HG03460 (cell line): ENCODE results near the gene MUC15.

Experiments used
- ATAC-seq: cut with Tn5 transposase; IDR thresholded peaks from one replicate; pipeline ENCODE4 v1.9.1; 2021; ENCODE audit not compliant: unreplicated experiment

The MUC15 gene

DNA sequence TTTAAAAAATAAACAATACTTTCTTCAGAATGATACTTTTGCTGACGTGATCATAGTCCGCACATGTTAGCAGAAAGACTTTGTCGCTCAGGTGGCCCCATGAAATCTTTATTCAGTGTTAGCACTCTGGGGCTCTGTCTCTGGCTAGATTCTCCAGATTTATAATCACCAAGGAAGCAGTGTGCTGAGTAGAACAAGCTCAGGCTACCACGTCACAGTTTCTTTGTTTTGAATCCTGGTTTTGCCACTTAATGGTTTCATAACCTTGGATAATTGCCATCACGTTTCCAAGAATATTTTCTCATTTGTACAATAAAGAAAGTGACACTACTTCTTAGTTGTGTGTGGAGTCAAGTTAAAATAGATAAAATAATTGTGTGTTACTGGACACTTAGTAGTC, 3.9 kb upstream of the MUC15 start:
- no peak for ATAC-seq

DNA sequence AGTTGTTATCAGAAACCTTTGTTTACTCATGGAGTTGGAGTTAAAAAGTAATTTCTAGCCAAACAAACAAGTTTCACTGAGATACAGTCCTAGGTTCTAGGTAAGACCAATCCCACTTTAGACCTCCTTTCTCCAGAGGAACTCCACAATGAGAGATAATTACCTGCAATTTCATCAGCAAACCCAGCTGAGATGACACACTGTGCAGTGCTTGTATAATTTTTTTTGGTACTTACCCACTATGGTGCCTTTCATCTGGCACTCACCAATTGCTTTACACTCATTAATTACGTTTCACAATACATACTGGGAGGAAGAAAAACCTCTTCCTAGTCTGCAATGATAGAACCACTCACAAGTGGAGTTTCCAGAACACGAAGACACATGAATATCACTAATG, 1.8 kb upstream of the MUC15 start:
- ATAC-seq, result no peak

DNA sequence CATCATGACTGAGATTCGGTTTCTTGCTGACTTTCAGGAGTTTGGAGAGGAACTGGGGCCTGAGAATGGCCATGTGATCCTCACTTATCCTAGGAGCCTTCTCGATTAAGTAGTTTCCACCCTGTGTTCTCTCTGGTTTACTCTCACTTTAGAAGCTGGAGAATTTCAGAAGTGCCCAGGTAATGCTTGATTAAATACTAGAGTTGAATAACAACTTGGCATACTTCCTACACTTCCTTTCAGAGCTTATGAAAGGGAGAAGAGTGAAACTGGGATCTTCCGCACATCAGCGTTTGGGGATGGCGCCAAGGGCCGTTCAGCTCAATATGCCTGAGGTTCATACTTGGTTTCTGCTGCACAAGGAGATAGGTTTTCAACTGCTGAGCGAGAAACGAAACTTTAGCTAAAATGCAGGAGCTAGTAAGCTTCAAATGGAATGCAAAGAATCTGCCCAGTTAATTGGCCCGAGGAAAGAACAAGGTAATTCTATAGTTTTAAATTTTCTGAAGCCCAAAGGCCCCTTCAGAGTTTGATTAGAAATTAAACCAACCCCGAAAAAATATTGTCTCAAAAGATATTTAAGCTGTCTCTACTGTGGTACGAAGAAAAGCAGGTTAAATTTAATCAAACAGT, 823 bp upstream of the MUC15 start:
- no peak for ATAC-seq

DNA sequence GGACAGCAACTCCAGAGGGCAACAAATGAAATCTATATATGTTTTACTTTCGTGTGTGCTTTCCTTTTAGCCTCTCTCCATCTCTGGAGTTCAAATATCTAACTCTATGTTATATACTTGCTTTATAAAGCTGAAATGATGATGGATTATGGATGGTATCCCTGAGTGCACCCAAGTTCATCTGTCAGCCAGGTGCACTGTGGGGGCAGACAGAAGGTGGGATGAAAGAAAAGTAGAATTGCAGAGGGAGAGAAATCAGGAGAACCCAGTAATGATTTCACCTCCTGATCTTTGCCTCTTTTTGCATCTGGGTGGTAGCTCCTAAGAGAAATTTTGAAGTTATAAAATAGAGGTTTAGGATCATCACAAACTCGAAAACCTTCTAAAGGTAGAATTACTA, 2.4 kb downstream of the MUC15 start:
- no peak for ATAC-seq

DNA sequence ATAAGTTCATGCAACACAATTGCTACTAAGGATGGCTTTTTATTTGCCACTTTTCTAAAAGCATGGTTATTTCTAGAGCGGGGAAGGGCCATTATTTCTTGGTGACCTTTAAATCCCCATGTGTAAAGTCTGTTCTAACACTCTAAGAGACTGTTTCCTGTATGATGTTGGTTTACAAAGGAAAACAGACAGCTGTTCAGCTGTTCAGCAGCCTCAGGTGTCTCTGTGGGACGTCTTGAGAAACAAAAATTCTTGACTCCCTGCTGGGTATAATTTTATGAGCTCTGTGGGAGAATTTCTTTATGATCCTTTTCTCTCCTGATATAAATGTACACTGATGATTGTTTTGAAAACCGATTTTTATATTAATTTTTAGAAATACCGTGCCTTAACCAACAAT, 13.9 kb downstream of the MUC15 start:
- ATAC-seq, result no peak

DNA sequence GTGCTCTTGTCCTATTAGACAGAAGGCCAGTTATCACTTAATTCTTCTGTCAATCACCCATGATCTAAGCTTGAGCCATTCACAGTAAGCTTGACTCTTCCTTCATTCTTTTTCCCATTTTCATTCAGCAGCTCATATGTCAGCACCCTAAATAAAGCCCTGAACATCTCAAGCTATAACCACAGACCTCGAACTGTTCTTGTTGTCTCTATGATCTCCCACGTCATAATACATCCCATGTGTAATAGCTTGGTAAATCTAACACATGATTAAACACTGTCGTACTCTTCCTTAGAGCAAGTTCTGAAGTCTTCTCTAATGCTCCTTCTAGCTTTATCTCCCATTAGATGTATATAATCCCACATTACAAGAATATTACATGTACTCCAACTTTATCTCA, 14.4 kb downstream of the MUC15 start:
- no peak for ATAC-seq

DNA sequence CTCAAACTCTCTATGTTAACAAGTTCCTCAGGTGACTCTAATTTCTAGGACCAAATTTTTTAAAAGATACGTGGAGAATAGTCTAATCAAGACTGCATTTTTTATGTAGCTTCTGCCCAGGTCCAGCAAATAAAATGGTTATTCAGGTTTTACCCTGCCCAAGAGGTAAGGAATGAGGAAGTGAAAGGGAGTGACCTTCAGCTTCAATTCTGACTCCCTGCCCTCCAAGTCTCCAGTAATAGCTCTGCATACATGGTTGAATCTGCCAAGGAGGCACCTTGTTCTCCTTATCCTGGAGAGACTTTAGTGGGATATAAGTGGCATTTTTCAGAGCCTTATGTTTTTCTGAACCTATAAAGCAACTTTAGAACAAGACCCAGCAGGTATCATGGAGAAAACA, 15.5 kb downstream of the MUC15 start:
- ATAC-seq, result no peak

DNA sequence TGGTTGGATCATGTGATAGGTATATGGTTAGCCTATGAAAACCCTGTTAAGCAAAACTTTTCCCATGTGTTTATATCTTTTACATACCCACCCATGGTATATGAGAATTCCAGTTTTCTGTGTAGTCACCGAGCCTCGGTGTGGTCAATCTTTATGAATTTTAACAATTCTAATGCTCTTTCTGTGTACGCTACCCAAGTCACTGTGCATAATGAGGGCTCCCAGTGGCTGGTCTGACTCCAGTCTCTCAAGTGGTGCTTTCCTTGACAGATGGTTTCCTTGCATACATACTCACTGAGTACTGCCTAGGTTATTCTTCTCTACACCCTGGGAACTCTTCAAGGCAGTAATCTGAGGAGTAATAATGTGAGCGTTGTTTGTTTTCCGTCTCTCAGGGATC, 17.6 kb downstream of the MUC15 start:
- ATAC-seq, result no peak

DNA sequence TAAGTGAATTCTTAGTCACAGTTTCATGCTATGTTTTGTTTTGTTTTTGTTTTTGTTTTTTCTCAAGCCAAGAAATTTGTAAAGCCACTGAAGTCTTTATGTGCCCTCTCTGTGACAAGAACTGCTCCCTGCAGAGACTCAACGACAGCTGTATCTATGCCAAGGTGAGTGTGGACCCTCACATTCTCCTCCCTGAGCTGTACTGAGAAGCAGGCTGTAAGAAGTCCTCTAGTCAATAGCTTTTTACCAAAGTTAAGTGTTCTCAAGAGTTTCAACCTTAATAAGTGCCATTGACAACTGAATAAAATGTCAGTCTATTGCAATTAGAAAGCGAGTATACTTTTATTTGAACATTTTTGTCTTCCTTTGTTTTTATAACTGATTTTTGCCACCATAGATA, 18.9 kb downstream of the MUC15 start:
- ATAC-seq, result no peak

DNA sequence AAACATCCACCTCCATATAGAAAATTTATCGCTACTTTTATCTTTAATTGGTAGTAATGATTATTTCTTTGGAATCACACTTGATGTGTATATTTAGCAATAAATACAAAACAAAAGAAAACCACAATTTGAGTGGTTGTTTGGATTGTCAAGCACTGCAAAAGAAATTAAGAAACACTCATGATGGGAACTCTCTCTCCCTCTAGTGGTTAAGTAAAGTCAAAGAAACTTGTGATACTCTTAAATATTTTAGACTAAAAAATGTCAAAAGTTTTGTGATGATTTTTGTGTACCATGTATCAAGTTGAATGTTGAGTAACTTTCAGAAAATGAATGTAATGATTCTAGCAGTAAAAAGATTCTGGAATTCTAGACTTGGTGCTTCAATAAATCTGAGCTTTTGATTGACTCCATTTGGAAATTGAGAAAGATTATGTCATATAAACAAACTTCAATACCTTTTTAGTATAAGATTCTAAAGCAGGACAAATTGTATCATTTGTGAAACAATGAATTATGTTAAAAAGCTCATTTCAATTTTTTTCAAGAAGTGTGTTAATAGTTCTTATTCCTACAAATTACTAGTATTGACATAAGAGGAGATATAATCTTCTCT, 20.8 kb downstream of the MUC15 start:
- ATAC-seq, result no peak

DNA sequence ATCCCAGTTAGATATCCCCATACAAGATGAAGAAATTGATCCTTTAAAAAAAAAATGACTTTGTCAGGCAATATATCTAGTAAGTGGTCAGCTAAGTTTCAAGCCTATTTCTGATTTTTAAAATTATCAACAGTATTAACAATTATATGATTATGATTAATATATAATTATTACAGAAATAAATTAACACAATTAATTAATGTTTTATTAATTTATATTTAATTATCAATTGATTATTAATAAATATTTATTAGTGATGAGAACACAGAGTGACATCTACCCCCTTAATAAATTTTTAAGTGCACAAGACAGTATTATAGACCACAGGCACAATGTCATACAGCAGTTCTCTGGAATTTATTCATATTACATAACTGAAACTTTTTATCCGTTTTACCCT, 22.0 kb downstream of the MUC15 start:
- ATAC-seq, result no peak

DNA sequence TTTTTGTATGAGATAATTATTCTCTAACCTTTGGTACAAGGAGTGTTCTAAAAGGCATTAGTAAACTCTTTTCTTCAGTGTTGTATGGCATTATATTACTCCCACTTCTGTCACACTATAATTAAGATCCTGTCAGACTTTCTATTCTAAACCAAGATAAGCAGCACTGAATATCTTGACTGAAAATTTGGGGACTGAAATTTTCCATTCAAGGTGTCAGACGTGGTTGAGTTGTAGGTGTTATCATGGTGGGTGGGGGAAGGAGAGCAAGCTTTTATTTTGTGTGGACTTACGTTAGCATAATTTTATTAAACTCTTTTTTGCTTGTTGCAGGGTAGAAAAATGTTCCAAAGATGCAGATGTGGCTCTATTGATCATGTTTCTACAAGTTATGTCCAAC, 22.9 kb downstream of the MUC15 start:
- ATAC-seq, result no peak

DNA sequence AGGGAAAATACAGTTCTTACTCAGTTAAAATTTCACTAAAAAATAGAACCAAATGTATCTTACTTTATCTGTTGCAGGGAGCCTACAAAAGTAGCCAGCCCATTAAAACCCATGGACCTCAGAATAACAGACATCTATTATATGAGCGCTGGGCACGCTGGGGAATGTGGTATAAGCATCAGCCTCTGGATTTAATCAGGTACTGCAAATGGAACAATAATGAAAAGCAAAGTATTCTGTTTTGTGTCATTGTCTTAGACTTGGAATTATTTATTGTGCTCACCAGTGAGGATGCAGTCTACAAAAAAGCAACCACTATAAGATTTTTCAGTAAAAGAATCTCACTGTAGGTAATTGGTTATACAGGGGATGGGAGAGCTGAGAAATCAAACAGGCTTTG, 30.2 kb downstream of the MUC15 start:
- ATAC-seq, result no peak

DNA sequence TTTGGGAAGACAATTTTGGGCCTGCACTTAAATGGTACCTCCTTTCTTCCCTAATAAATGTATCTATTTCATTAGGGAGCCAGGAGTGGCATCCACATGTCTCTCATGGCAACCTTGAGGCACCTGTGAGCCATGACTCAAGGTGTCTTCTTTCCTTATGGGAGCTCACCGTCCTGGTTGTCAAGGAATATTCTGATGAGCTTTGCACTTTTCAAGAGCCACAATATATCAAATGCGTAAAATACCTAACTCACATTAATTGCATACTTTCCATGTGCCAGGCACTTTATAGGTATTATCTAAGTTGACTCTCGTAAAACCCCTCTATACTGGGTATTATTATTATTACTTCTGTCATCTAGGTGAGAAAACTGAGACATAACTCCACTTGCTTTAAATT, 32.5 kb downstream of the MUC15 start:
- no peak for ATAC-seq

DNA sequence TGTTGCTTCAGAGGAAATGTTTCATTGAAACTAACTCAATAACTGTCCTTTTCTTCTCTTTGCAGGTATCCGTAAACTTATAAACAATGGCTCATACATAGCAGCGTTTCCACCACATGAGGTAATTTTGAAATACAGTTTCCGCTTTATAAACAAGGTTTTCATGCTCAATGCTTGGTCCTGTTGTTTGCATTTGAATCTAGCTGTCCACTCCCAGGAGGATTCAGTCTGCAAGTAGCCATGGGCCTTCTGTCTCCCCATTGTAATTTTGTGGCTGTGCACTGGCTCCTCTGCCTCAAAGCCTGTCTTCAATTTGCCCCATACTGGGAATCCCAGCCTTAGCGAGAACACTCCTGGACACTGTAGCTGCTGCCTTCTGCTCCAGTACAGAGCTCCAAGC, 34.7 kb downstream of the MUC15 start:
- no peak for ATAC-seq

DNA sequence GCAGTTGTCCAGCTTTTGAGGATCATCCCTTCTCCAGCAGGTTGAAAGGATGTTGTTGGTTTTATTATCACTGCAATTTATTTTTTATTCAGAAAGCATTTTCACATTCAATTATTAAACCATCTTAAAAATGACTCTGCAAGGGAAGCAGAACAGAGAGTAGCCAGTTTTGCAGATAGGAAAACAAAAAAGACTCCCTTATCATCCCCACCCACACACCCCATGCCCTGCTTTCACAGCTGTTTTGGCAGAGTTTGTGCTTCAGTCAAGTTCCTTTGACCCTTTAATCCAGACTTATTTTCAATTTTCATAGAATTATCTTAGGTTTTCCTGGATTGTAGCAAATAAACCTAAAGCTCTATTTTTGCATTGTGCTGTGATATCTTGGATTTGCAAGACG, 44.4 kb downstream of the MUC15 start:
- ATAC-seq, result no peak

DNA sequence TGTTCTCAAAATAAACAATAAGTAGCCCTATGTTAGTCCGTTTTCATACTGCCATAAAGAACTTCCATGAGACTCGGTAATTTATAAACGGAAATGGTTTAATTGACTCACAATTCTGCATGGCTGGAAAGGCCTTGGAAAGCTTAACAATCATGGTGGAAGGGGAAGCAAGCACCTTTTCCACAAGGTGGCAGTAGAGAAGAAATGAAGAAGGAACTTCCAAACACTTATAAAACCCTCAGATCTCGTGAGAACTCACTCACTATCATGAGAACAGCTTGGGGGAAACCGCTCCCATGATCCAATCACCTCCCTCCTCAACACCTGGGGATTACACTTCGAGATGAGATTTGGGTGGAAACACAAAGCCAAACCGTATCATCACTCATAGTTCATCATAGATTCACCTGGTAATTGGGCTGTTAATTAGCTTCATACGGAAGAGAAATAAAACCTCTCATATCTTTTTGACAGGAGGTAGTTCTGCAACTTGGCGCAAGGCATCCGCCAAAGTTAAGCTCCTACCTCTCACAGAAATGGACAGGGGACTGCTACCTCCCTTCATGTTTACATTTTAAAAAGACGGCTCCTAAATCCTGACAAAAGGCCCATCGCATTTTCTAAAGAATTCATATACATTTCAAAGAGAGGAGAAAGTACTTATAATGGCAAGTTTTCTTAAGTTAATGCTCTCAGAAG, 49.0 kb downstream of the MUC15 start:
- no peak for ATAC-seq

DNA sequence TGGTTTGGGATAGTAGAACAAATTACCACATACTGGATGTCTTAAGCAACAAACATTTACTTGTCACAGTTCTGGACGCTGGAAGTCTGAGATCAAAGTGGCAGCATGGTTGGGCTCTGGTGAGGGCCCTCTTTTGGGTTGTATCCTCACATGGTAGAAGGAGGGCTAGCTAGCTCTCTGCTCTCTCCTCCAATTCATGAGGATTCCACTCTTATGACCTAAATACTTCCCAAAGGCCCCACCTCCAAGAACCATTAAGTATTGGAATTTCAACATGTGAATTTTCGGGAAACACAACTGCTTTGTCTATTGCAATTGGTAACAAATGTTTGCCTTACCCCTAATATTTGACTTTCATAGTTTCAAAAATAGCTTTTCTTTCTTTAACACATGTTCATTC, 52.6 kb downstream of the MUC15 start:
- ATAC-seq, result no peak

DNA sequence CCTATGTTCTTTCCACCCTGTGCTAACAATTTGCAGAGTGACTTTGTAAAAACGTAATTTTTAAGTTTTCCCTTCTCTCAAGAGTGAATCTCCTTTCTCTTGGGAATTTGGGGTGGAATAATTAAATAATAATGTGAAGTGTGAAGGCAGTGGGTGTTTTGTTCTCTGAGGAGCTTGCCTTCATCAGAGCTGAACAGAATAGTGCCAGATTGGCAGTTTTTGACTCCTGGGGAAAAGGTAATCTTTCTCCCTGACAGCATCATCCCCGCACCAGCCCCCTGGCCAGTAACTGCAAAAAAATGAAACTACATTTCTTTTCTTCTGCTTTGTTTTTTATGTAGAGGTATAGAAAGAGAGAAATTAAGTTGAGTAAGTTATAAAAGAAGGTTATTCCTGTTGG, 59.9 kb downstream of the MUC15 start:
- ATAC-seq, result no peak

DNA sequence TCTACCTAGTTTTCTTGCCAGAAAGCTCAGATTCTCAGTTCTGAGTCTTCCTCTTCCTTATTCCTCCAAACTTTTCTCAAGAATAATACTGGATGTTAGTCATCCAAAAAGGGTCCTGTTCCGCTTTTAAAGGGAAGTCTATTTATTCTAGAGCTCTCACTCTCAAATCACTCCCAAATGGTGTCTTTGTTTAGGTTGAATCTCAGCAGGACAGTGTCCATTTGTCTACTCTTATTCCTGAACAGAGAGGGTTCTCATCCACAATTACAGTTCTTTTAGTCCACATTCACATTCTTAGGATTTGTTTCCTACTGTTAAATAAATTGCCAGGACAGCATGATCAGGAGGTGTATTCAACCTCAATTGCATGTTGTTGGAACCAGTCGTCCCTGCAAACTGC, 61.3 kb downstream of the MUC15 start:
- ATAC-seq, result no peak

DNA sequence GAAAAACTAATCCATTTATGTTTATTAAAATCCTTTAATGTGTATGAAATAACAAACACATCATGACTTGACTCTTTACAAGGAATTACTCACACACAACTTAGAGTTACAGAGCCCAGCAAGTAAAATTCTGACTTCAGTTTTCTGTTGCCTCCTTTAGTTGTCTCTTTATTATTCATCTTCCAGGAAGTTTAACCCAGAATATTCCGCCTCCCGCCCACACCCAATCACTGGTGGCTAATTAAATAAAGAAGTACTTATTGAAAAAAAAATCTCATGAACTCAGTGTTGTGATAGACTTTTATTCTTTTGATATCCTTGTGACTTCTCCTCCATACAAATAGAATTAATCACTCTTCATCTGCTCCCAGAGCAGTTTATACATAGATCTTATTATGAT, 61.9 kb downstream of the MUC15 start:
- no peak for ATAC-seq
